Natural killer cell (primary cell): ENCODE measurements around the gene SLC13A5. TPM values are rescaled to one million over a fixed set of nuclear protein-coding genes. Genes with fewer than 3 reads are reported as not detected.

Experiments used
- ATAC-seq, 3 donors: fragments of 150-1000 bp in 2 of 3; fragments of 200-7000 bp in 1 of 3; cut with Tn5 transposase; 1 replicate in 1 of 3; 2 replicates in 2 of 3; pipeline ENCODE4 v1.10.0; 2021; ENCODE audit warnings: mild to moderate bottlenecking in 2 of 3, moderate library complexity in 2 of 3
- DNase-seq, 2 donors: peaks; one replicate each; pipeline versions ENCODE4 v3.0.0 to v3.0.0-alpha.2; 2013 to 2021; ENCODE audit warnings: mixed read lengths in 1 of 2
- H3K27ac ChIP-seq: one replicate; pipeline ENCODE4 v1.5.1; 2013; ENCODE audit warnings: mild to moderate bottlenecking, low read length
- H3K27me3 ChIP-seq: one replicate; pipeline ENCODE4 v1.6.1; 2013; ENCODE audit warnings: low read length; ENCODE audit not compliant: control insufficient read depth, insufficient read depth
- H3K36me3 ChIP-seq: one replicate; pipeline ENCODE4 v1.6.1; 2013; ENCODE audit warnings: low read length; ENCODE audit not compliant: control insufficient read depth, insufficient read depth
- H3K4me1 ChIP-seq: one replicate; pipeline ENCODE4 v1.6.1; 2013; ENCODE audit warnings: low read length; ENCODE audit not compliant: control insufficient read depth, insufficient read depth
- H3K4me3 ChIP-seq: one replicate; pipeline ENCODE4 v1.5.1; 2013; ENCODE audit warnings: low read length
- H3K9me3 ChIP-seq: one replicate; pipeline ENCODE4 v1.6.1; 2013; ENCODE audit warnings: low read length; ENCODE audit not compliant: control insufficient read depth, insufficient read depth
- H3K27ac Mint-ChIP-seq, 2 donors: one replicate each; pipeline ENCODE4 v1.8.0; 2022; ENCODE audit warnings: mild to moderate bottlenecking in 2 of 2, mixed read lengths in 2 of 2, moderate library complexity in 1 of 2
- H3K27me3 Mint-ChIP-seq, 2 donors: one replicate each; pipeline ENCODE4 v1.8.0; 2022; ENCODE audit warnings: low read depth in 2 of 2, mixed read lengths in 2 of 2
- H3K36me3 Mint-ChIP-seq: one replicate; pipeline ENCODE4 v1.8.0; 2022; ENCODE audit warnings: mixed read lengths
- H3K4me1 Mint-ChIP-seq, 2 donors: one replicate each; pipeline ENCODE4 v1.8.0; 2022; ENCODE audit warnings: mixed read lengths in 2 of 2
- H3K4me3 Mint-ChIP-seq: one replicate; pipeline ENCODE4 v1.8.0; 2022; ENCODE audit warnings: mild to moderate bottlenecking, moderate library complexity, mixed read lengths
- H3K9me3 Mint-ChIP-seq, 2 donors: one replicate each; pipeline ENCODE4 v1.8.0; 2022; ENCODE audit warnings: mixed read lengths in 2 of 2
- WGBS: methylation state at CpG from one replicate; pipeline ENCODE4 v1.1.7; 2013; ENCODE audit warnings: missing lambda C conversion rate; ENCODE audit not compliant: insufficient coverage; 5-methylcytosine and 5-hydroxymethylcytosine counted together
- intact Hi-C: fragments of 100-400 bp; cut with micrococcal nuclease; formaldehyde crosslinking; loops from one replicate; pipeline ENCODE4 v1.14.2; 2022
- total RNA-seq, 4 donors: library from RNA; stranded (reverse); fragments of 120-200 nt in 1 of 4; gene quantifications; one replicate each; pipeline versions ENCODE4 v1.2.3 to v1.2.4, GENCODE V29; 2013 to 2022
- TF ChIP-seq, protein P1 (sequence below): fragments of 200-600 bp; IDR thresholded peaks from one replicate; pipeline ENCODE4 v1.8.0; 2022; ENCODE audit warnings: antibody characterized with exemption

SLC13A5 gene
- total RNA-seq, 3 donors from 2014 or later (not counting 1 experiment from before 2014, with no cell fraction given): not detected

- peaks cover 17 to 22% of the 10 kb centered on the region in 2 donors for H3K27me3 Mint-ChIP-seq
- H3K27me3 ChIP-seq: no peaks in the 10 kb centered on the region
- H3K9me3 Mint-ChIP-seq: no peaks in the 10 kb centered on the region
- DNase-seq (no peak), ATAC-seq (no peak)
- peaks cover 3% of the 10 kb centered on the region for H3K4me1 ChIP-seq
- no peak overlapping the region for H3K4me3 ChIP-seq
- no peaks in the 10 kb centered on the region for H3K36me3 Mint-ChIP-seq
- H3K4me3 Mint-ChIP-seq: no peak overlapping the region
- intact Hi-C loops: no loop called here
- H3K4me1 Mint-ChIP-seq: no peaks in the 10 kb centered on the region
- TF ChIP-seq, protein P1, sequence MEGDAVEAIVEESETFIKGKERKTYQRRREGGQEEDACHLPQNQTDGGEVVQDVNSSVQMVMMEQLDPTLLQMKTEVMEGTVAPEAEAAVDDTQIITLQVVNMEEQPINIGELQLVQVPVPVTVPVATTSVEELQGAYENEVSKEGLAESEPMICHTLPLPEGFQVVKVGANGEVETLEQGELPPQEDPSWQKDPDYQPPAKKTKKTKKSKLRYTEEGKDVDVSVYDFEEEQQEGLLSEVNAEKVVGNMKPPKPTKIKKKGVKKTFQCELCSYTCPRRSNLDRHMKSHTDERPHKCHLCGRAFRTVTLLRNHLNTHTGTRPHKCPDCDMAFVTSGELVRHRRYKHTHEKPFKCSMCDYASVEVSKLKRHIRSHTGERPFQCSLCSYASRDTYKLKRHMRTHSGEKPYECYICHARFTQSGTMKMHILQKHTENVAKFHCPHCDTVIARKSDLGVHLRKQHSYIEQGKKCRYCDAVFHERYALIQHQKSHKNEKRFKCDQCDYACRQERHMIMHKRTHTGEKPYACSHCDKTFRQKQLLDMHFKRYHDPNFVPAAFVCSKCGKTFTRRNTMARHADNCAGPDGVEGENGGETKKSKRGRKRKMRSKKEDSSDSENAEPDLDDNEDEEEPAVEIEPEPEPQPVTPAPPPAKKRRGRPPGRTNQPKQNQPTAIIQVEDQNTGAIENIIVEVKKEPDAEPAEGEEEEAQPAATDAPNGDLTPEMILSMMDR: no peak
- WGBS: 91% methylated on average over 8 of the region's 8 CpGs
- no peaks in the 10 kb centered on the region for H3K36me3 ChIP-seq
- H3K27ac ChIP-seq: no peak overlapping the region
- H3K9me3 ChIP-seq: no peaks in the 10 kb centered on the region
- no peak overlapping the region for H3K27ac Mint-ChIP-seq
Measured at GRCh38 chr17:6670571-6670970, 42.6 kb downstream of the SLC13A5 start.

DNA sequence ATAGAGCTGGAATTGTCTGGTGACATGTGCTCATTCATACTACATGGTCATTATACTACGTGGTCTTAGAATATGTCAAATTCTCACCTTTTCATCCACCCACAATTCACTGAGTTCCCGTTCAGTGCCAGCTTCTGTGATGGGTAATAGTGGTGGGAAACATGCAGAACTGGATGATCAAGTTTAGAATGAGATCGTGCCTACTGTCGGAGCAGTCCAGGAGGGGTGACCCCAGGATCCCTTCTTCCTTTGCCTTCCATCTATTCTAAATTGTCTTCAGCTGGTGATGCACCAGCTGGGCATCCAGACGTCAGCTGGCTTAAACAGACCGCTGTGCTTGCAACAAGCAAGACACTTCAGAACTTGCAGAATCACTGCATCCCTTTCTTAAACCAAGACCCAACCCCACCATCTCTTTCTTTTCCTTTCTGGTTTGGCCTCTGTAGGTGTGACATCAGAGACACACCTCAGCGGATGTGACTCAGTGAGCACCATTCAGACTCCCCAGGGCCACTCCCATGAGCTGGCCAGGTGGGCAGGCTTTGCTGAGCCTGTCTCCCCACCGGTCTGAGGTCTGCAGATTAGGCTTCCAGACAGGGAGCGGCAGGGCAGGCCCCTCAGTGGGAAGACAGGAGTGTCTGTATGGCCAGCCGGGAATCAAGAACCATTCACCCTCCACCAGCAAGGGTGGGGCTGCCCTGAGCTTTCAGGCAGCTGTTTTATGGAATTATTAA is 43.5 kb downstream of the SLC13A5 start:
- H3K36me3 Mint-ChIP-seq: no peaks in the 10 kb centered on the region
- DNase-seq: no peak
- H3K4me1 ChIP-seq: peaks cover 3% of the 10 kb centered on the region
- H3K4me3 Mint-ChIP-seq: no peak overlapping the region
- no peaks in the 10 kb centered on the region for H3K9me3 Mint-ChIP-seq
- ATAC-seq: no peak
- H3K27me3 Mint-ChIP-seq: peaks cover 19 to 21% of the 10 kb centered on the region in 2 donors
- 92% methylated on average over 7 of the region's 10 CpGs for WGBS
- H3K4me1 Mint-ChIP-seq: no peaks in the 10 kb centered on the region
- H3K36me3 ChIP-seq: no peaks in the 10 kb centered on the region
- no peak overlapping the region for H3K27ac Mint-ChIP-seq
- no peaks in the 10 kb centered on the region for H3K27me3 ChIP-seq
- intact Hi-C loops: no loop called here
- H3K4me3 ChIP-seq: no peak overlapping the region
- H3K27ac ChIP-seq: no peak overlapping the region
- H3K9me3 ChIP-seq: no peaks in the 10 kb centered on the region
- TF ChIP-seq, protein P1: no peak

DNA sequence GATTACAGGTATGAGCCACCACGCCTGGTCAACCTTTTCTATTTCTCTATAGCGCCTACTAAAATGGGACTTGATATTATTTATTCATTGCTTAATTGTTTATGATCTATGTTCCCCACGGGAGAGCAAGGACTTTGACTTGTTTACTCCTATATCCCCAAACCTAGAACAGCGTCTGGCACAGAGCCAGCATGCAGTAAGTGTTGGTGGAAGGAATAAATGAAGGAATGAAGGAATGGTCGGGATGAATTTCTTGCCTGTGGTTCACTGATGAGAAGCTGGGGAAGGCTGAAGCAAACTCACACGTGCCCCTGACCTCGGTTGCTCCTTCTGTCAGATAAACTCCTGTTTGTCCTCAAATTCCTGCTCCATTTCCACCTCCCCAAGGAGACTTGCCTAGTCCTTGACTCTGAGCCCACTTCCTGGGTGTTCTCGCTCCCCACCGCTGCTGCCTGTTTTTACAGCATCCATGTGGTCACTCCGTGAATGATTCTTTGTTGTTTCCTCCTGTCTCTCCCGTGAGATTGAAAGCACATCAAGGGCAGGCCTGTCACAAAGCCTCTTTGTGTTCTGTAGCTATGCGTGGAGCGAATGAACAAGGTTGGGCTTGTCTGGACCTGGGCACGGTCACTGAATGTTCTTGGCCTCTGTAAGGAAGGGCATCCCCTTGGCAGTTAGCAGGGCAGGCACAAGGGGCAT is 44.3 kb downstream of the SLC13A5 start:
- H3K36me3 Mint-ChIP-seq: no peaks in the 10 kb centered on the region
- 93% methylated on average over 11 of the region's 14 CpGs for WGBS
- H3K9me3 Mint-ChIP-seq: no peaks in the 10 kb centered on the region
- Histone ChIP-seq H3K27me3 (no peaks in the 10 kb centered on the region), H3K9me3 (no peaks in the 10 kb centered on the region), H3K4me1 (peaks cover 3% of the 10 kb centered on the region), H3K4me3 (no peak overlapping the region), H3K27ac (no peak overlapping the region), H3K36me3 (no peaks in the 10 kb centered on the region)
- TF ChIP-seq, protein P1: no peak
- H3K4me1 Mint-ChIP-seq: no peaks in the 10 kb centered on the region
- H3K27ac Mint-ChIP-seq: no peak overlapping the region
- H3K27me3 Mint-ChIP-seq: peaks cover 19 to 21% of the 10 kb centered on the region in 2 donors
- ATAC-seq (no peak), DNase-seq (no peak)
- H3K4me3 Mint-ChIP-seq: no peak overlapping the region
- intact Hi-C loops: no loop called here
